A549 (cell line): ENCODE results near the gene CSTPP1. TPM values are rescaled to one million over a fixed set of nuclear protein-coding genes. Genes with fewer than 3 reads are reported as not detected.
"Not testable (repeated sequence)": the region's sequence is repeated elsewhere in the genome, so short reads cannot be mapped to it uniquely, and the experiment has no call there.

Experiments used
- ATAC-seq, 2 experiments: fragments of 200-7000 bp in 1 of 2; fragments of >200 bp in 1 of 2; cut with Nextera tagmentation in 1 of 2; cut with Tn5 transposase in 1 of 2; 3 replicates each; pipeline versions ENCODE4 v1.8.0 to v1.9.1; 2018 to 2020; ENCODE audit warnings: mild to moderate bottlenecking in 1 of 2, moderate library complexity in 1 of 2
- CTCF ChIA-PET: fragments of 300-600 bp; sonication (Branson Sonifier 250); formaldehyde crosslinking; extraction: SDS; loops from one replicate; lab custom pipeline; 2021; ENCODE audit warnings: antibody characterized with exemption, inconsistent platforms; lab: Yijun Ruan, JAX
- POLR2A ChIA-PET: fragments of 350-600 bp; formaldehyde crosslinking; extraction: SDS; loops from one replicate; lab custom pipeline; 2021; ENCODE audit warnings: antibody characterized with exemption, inconsistent platforms; lab: Yijun Ruan, JAX
- DNase-seq, 2 experiments: peaks; one replicate each; pipeline versions ENCODE4 v3.0.0 to v3.0.0-alpha.2; 2011 to 2016; ENCODE audit warnings: low read depth in 1 of 2, low spot score in 1 of 2
- FAIRE-seq: peaks from 2 replicates; lab custom pipeline; 2011; peaks lifted over from hg19 to GRCh38; lab: Jason Lieb, UNC
- H3K27ac ChIP-seq, 2 experiments: fragments of >200 bp; sonication (Bioruptor Twin); formaldehyde crosslinking; 3 replicates each; pipeline ENCODE4 v1.5.1; 2016 to 2017
- H3K4me1 ChIP-seq: fragments of >200 bp; sonication (Bioruptor Twin); formaldehyde crosslinking; 3 replicates; pipeline ENCODE4 v1.6.1; 2016
- H3K4me2 ChIP-seq: fragments of >200 bp; sonication (Bioruptor Twin); formaldehyde crosslinking; 3 replicates; pipeline ENCODE4 v1.6.1; 2016
- H3K4me3 ChIP-seq: fragments of >200 bp; sonication (Bioruptor Twin); formaldehyde crosslinking; 3 replicates; pipeline ENCODE4 v1.5.1; 2016
- H3K9me3 ChIP-seq: fragments of >200 bp; sonication (Bioruptor Twin); formaldehyde crosslinking; 3 replicates; pipeline ENCODE4 v1.6.1; 2016
- ATOH8 ChIP-seq: fragments of 250-450 bp; sonication (Bioruptor Pico); IDR thresholded peaks from 2 replicates; pipeline ENCODE4 v1.5.0; 2020; ENCODE audit warnings: low read depth, mild to moderate bottlenecking, moderate library complexity
- BCL3 ChIP-seq: fragments of >200 bp; sonication (Bioruptor Twin); formaldehyde crosslinking; IDR thresholded peaks from 3 replicates; pipeline ENCODE4 v1.6.1; 2016
- BHLHE40 ChIP-seq: IDR thresholded peaks from 2 replicates; pipeline ENCODE4 v1.6.1; 2012; ENCODE audit warnings: low read depth, low read length, inconsistent platforms
- CBX8 ChIP-seq: fragments of 200-600 bp; sonication (generic); IDR thresholded peaks from 2 replicates; pipeline ENCODE4 v1.6.1; 2016
- CTCF ChIP-seq: fragments of >200 bp; sonication (Bioruptor Twin); formaldehyde crosslinking; IDR thresholded peaks from 3 replicates; pipeline ENCODE4 v1.5.1; 2016
- E2F6 ChIP-seq: IDR thresholded peaks from 2 replicates; pipeline ENCODE4 v1.6.1; 2012; ENCODE audit warnings: low read depth, borderline replicate concordance
- EHMT2 ChIP-seq: fragments of 200-600 bp; sonication (generic); IDR thresholded peaks from 2 replicates; pipeline ENCODE4 v1.6.1; 2016; ENCODE audit warnings: antibody characterized with exemption, low read depth, mild to moderate bottlenecking, moderate library complexity
- ESRRA ChIP-seq: fragments of 150-350 bp; IDR thresholded peaks from 2 replicates; pipeline ENCODE4 v1.6.1; 2014; ENCODE audit warnings: mild to moderate bottlenecking, low read length, borderline replicate concordance
- HDAC2 ChIP-seq: fragments of 200-600 bp; sonication (generic); IDR thresholded peaks from 2 replicates; pipeline ENCODE4 v1.6.1; 2016
- HES2 ChIP-seq: fragments of >200 bp; sonication (Bioruptor Twin); formaldehyde crosslinking; IDR thresholded peaks from 2 replicates; pipeline ENCODE4 v1.6.1; 2016
- HEYL ChIP-seq: fragments of 250-450 bp; sonication (Bioruptor Pico); IDR thresholded peaks from 2 replicates; pipeline ENCODE4 v1.8.0; 2021; ENCODE audit warnings: mild to moderate bottlenecking, moderate library complexity
- HOXB13 ChIP-seq: fragments of 250-450 bp; sonication (Bioruptor Pico); IDR thresholded peaks from 2 replicates; pipeline ENCODE4 v1.5.0; 2020; ENCODE audit warnings: low read depth, mild to moderate bottlenecking, moderate library complexity
- HOXB5 ChIP-seq: fragments of 250-450 bp; sonication (Bioruptor Pico); IDR thresholded peaks from 2 replicates; pipeline ENCODE4 v1.5.0; 2020; ENCODE audit warnings: mild to moderate bottlenecking, moderate library complexity
- JUN ChIP-seq, 2 experiments: fragments of >200 bp; sonication (Bioruptor Twin); formaldehyde crosslinking; IDR thresholded peaks; 2 replicates in 1 of 2; 3 replicates in 1 of 2; pipeline ENCODE4 v1.6.1; 2016 to 2017
- KDM1A ChIP-seq: fragments of 200-600 bp; sonication (generic); IDR thresholded peaks from 2 replicates; pipeline ENCODE4 v1.6.1; 2016; ENCODE audit warnings: low read depth, mild to moderate bottlenecking
- MAFK ChIP-seq: fragments of 450-650 bp; IDR thresholded peaks from 2 replicates; pipeline ENCODE4 v1.6.1; 2014; ENCODE audit not compliant: partially characterized antibody
- MAX ChIP-seq: IDR thresholded peaks from 2 replicates; pipeline ENCODE4 v1.6.1; 2012
- NPAS2 ChIP-seq: fragments of 250-450 bp; sonication (Bioruptor Pico); IDR thresholded peaks from 2 replicates; pipeline ENCODE4 v1.8.0; 2022; ENCODE audit warnings: mild to moderate bottlenecking, moderate library complexity, borderline replicate concordance
- NR3C1 ChIP-seq: fragments of >200 bp; sonication (Bioruptor Twin); formaldehyde crosslinking; IDR thresholded peaks from 3 replicates; pipeline ENCODE4 v1.6.1; 2017
- RCOR1 ChIP-seq: fragments of 150-350 bp; IDR thresholded peaks from 2 replicates; pipeline ENCODE4 v1.6.1; 2014; ENCODE audit warnings: antibody characterized with exemption, low read length, low read depth
- RNF2 ChIP-seq: fragments of 200-600 bp; sonication (generic); IDR thresholded peaks from 2 replicates; pipeline ENCODE4 v1.6.1; 2016; ENCODE audit warnings: low read depth, mild to moderate bottlenecking, antibody characterized with exemption, moderate library complexity, borderline replicate concordance
- SMC3 ChIP-seq: fragments of >200 bp; sonication (Bioruptor Twin); formaldehyde crosslinking; IDR thresholded peaks from 3 replicates; pipeline ENCODE4 v1.6.1; 2018; ENCODE audit warnings: inconsistent platforms
- TFCP2L1 ChIP-seq: fragments of 250-450 bp; sonication (Bioruptor Pico); IDR thresholded peaks from 2 replicates; pipeline ENCODE4 v1.5.0; 2021; ENCODE audit warnings: mild to moderate bottlenecking
- USF2 ChIP-seq: fragments of 450-650 bp; IDR thresholded peaks from 2 replicates; pipeline ENCODE4 v1.6.1; 2014; ENCODE audit warnings: antibody characterized with exemption
- ZSCAN20 ChIP-seq: fragments of 250-450 bp; sonication (Bioruptor Pico); IDR thresholded peaks from 2 replicates; pipeline ENCODE4 v1.8.0; 2022; ENCODE audit warnings: mild to moderate bottlenecking, moderate library complexity
- WGBS: methylation state at CpG from one replicate; pipeline ENCODE4 v1.1.6; 2017; ENCODE audit errors: missing lambda C conversion rate; 5-methylcytosine and 5-hydroxymethylcytosine counted together
- polyA plus RNA-seq, 4 experiments: library from polyadenylated mRNA; depleted of rRNA in 3 of 4; stranded (reverse); fragments of >200 nt; fragmentation: RNase III in 1 of 4; extraction: RNeasy Plus Mini Kit Qiagen cat#74134 plus additional on column Dnase treatment in 1 of 4; gene quantifications; 2 replicates in 3 of 4; 3 replicates in 1 of 4; pipeline ENCODE4 v1.2.3, GENCODE V29; 2011 to 2017

Gene CSTPP1
- polyA plus RNA-seq, 2 of the 4 experiments (the other 2 are of a cell fraction) = 31.5 to 34.5 TPM

- ATAC-seq, H3K4me2 ChIP-seq, H3K27ac ChIP-seq, DNase-seq, H3K4me1 ChIP-seq, H3K4me3 ChIP-seq, POLR2A ChIA-PET, FAIRE-seq, H3K9me3 ChIP-seq: not testable (repeated sequence)
- CTCF ChIA-PET = interaction anchor here (0.9 to 2.2 kb wide), 3 partner anchors 10 to 155 kb away, joined by 3 to 7 read pairs (median 3); no protein-coding TSS in a partner anchor
- WGBS = 97% methylated on average over 13 of the region's 14 CpGs
These were observed 61.2 kb downstream of the CSTPP1 start for GRCh38 chr11:46997796-46998195.

- DNase-seq (no peak), FAIRE-seq (no peak), ATAC-seq (no peak)
- Histone ChIP-seq H3K27ac (no peak overlapping the region), H3K4me3 (no peak overlapping the region), H3K9me3 (no peaks in the 10 kb centered on the region), H3K4me1 (no peaks in the 10 kb centered on the region; the same call in 2 of the 3 replicates), H3K4me2 (no peak overlapping the region)
- ChIA-PET POLR2A (no interaction called here), CTCF (interaction anchor here (1.1 kb wide), 1 partner anchor 82 kb away, joined by 4 read pairs; no protein-coding TSS in a partner anchor)
- TF ChIP-seq KDM1A (no peak), CTCF (no peak), E2F6 (no peak), NPAS2 (CRISPR knock-in tag) (no peak), CBX8 (no peak), MAFK (no peak), ATOH8 (no peak), HEYL (CRISPR knock-in tag) (no peak), TFCP2L1 (CRISPR knock-in tag) (no peak), USF2 (no peak), BHLHE40 (no peak)
These were observed 62.7 kb downstream of the CSTPP1 start for GRCh38 chr11:46999217-46999616.

- POLR2A ChIA-PET = no interaction called here
- no peak for FAIRE-seq
These were observed 63.5 kb downstream of the CSTPP1 start for GRCh38 chr11:47000033-47000432.

More at GRCh38 chr11:47000033-47000432, 63.5 kb downstream of the CSTPP1 start:
- H3K9me3 ChIP-seq = no peaks in the 10 kb centered on the region
- no peak for TF ChIP-seq CBX8
- no peak for TF ChIP-seq ESRRA
- TF ChIP-seq BHLHE40 = no peak
- no peak for TF ChIP-seq SMC3
- TF ChIP-seq RCOR1 = no peak
- TF ChIP-seq BCL3 = no peak
- TF ChIP-seq USF2 = no peak
- TF ChIP-seq EHMT2 = no peak
- TF ChIP-seq ZSCAN20 (CRISPR knock-in tag) = no peak
- TF ChIP-seq HES2 = no peak
- no peak for TF ChIP-seq HEYL (CRISPR knock-in tag)
- no peak for TF ChIP-seq MAX
- TF ChIP-seq HOXB5 (CRISPR knock-in tag) = no peak
- TF ChIP-seq JUN (IDR thresholded peaks at IDR 0.05) = no peak
- no peak for TF ChIP-seq NR3C1
- no peak for TF ChIP-seq HDAC2
- no peak for TF ChIP-seq RNF2
- no peak for TF ChIP-seq HOXB13 (CRISPR knock-in tag)
- TF ChIP-seq, all 56 proteins: peak for 0
- DNase-seq (no peak), ATAC-seq (no peak)
- H3K4me1 ChIP-seq = peaks cover 3% of the 10 kb centered on the region; the same call in 1 of the 3 replicates
- CTCF ChIA-PET = interaction anchor here (0.6 kb wide), 1 partner anchor 153 kb away, joined by 3 read pairs; no protein-coding TSS in a partner anchor
- no peak overlapping the region for H3K4me3 ChIP-seq
- H3K27ac ChIP-seq = no peak overlapping the region
- WGBS = 93% methylated on average over 2 of the region's 2 CpGs
- no peak overlapping the region for H3K4me2 ChIP-seq
